Breast epithelium (tissue), 4 donors: ENCODE results near the gene ACACB. TPM values are rescaled to one million over a fixed set of nuclear protein-coding genes. Genes with fewer than 3 reads are reported as not detected.
"Not testable (repeated sequence)": the region's sequence is repeated elsewhere in the genome, so short reads cannot be mapped to it uniquely, and the experiment has no call there.

ENCODE experiments used
- DNase-seq, 2 donors: peaks; one replicate each; pipeline ENCODE4 v3.0.0-alpha.2; 2019; ENCODE audit warnings: low spot score in 2 of 2
- H3K27ac ChIP-seq, 2 donors: fragments of 200-600 bp; sonication (generic) in 1 of 2; one replicate each; pipeline ENCODE4 v1.5.1; 2016 to 2019; ENCODE audit warnings: mild to moderate bottlenecking in 1 of 2
- H3K27me3 ChIP-seq, 2 donors: fragments of 200-600 bp; sonication (generic) in 1 of 2; one replicate each; pipeline versions ENCODE4 v1.5.1 to v1.6.0; 2017 to 2019; ENCODE audit warnings: control low read depth in 1 of 2, mild to moderate bottlenecking in 1 of 2
- H3K36me3 ChIP-seq: fragments of 200-600 bp; one replicate; pipeline ENCODE4 v1.5.1; 2019
- H3K4me1 ChIP-seq, 2 donors: fragments of 200-600 bp; sonication (generic); one replicate each; pipeline ENCODE4 v1.5.1; 2016 to 2019; ENCODE audit warnings: control low read depth in 1 of 2
- H3K4me3 ChIP-seq, 3 donors: fragments of 200-600 bp; sonication (generic); 1 replicate in 2 of 3; 2 replicates in 1 of 3; pipeline ENCODE4 v1.5.1; 2016 to 2019; ENCODE audit warnings: mild to moderate bottlenecking in 3 of 3, moderate library complexity in 2 of 3
- H3K9me3 ChIP-seq, 2 donors: fragments of 200-600 bp; sonication (generic) in 1 of 2; one replicate each; pipeline ENCODE4 v1.5.1; 2016 to 2019; ENCODE audit warnings: control low read depth in 1 of 2
- CTCF ChIP-seq, 3 donors: fragments of 450-650 bp; IDR thresholded peaks; one replicate each; pipeline ENCODE4 v1.5.1; 2016 to 2017; ENCODE audit warnings: antibody characterized with exemption in 3 of 3, mild to moderate bottlenecking in 3 of 3, moderate library complexity in 3 of 3
- POLR2A ChIP-seq: fragments of 450-650 bp; IDR thresholded peaks from one replicate; pipeline ENCODE4 v1.6.1; 2016; ENCODE audit warnings: antibody characterized with exemption, mild to moderate bottlenecking, moderate library complexity
- POLR2AphosphoS5 ChIP-seq, 3 donors: sonication (generic); formaldehyde crosslinking; IDR thresholded peaks; one replicate each; pipeline ENCODE4 v1.6.1; 2017; ENCODE audit warnings: antibody characterized with exemption in 3 of 3
- intact Hi-C: fragments of 100-400 bp; cut with DNase I; formaldehyde crosslinking; loops from one replicate; pipeline ENCODE4 v1.15.1; 2023; ENCODE audit warnings: low total_unique reads
- total RNA-seq, 3 donors: library from RNA; depleted of rRNA; stranded (reverse); fragments of >200 nt; gene quantifications; one replicate each; pipeline ENCODE4 v1.1.0, GENCODE V29; 2016

The ACACB gene
- total RNA-seq, 3 donors from 2014 or later: 223 to 957 (median 301) TPM

- H3K4me3 ChIP-seq: no peak overlapping the region
- no peaks in the 10 kb centered on the region for H3K9me3 ChIP-seq
- intact Hi-C loops: no loop called here
- DNase-seq: no peak
- TF ChIP-seq POLR2AphosphoS5 (IDR thresholded peaks at IDR 0.05) (no peak), POLR2A (no peak)
- H3K36me3 ChIP-seq: peaks cover 21% of the 10 kb centered on the region
- H3K27me3 ChIP-seq: no peaks in the 10 kb centered on the region
- H3K4me1 ChIP-seq: no peaks in the 10 kb centered on the region
- no peak overlapping the region for H3K27ac ChIP-seq
These were observed 53.9 kb downstream of the ACACB start for GRCh38 chr12:109170324-109170723.

GRCh38 chr12:109172787-109173186, 56.4 kb downstream of the ACACB start:
- H3K27ac ChIP-seq, H3K27me3 ChIP-seq, intact Hi-C loops, DNase-seq, H3K4me1 ChIP-seq, H3K4me3 ChIP-seq, H3K9me3 ChIP-seq: not testable (repeated sequence)
- H3K36me3 ChIP-seq: peaks cover 21% of the 10 kb centered on the region

- TF ChIP-seq POLR2AphosphoS5 (IDR thresholded peaks at IDR 0.05) (no peak), CTCF (IDR thresholded peaks at IDR 0.05) (no peak), POLR2A (no peak)
- H3K36me3 ChIP-seq: peaks cover 26% of the 10 kb centered on the region
- H3K9me3 ChIP-seq: no peaks in the 10 kb centered on the region
- intact Hi-C loops: no loop called here
- H3K4me1 ChIP-seq: no peaks in the 10 kb centered on the region
- DNase-seq: no peak
- H3K4me3 ChIP-seq: no peak overlapping the region
- H3K27ac ChIP-seq: no peak overlapping the region
- no peaks in the 10 kb centered on the region for H3K27me3 ChIP-seq
These were observed 57.3 kb downstream of the ACACB start for GRCh38 chr12:109173443-109174240.

- no peaks in the 10 kb centered on the region for H3K9me3 ChIP-seq
- H3K27ac ChIP-seq: no peak overlapping the region
- H3K4me3 ChIP-seq: no peak overlapping the region
- peaks cover 31% of the 10 kb centered on the region for H3K36me3 ChIP-seq
- intact Hi-C loops: no loop called here
- TF ChIP-seq POLR2AphosphoS5 (IDR thresholded peaks at IDR 0.05): no peak
- no peak for TF ChIP-seq POLR2A
- TF ChIP-seq CTCF (IDR thresholded peaks at IDR 0.05): no peak
- H3K4me1 ChIP-seq: no peaks in the 10 kb centered on the region
- DNase-seq: no peak
- no peaks in the 10 kb centered on the region for H3K27me3 ChIP-seq
These were observed 58.1 kb downstream of the ACACB start for GRCh38 chr12:109174468-109174867.

GRCh38 chr12:109178532-109178931, 62.1 kb downstream of the ACACB start:
- Histone ChIP-seq H3K36me3 (peaks cover 30% of the 10 kb centered on the region), H3K4me1 (no peaks in the 10 kb centered on the region), H3K9me3 (no peaks in the 10 kb centered on the region), H3K4me3 (no peak overlapping the region), H3K27ac (no peak overlapping the region), H3K27me3 (no peaks in the 10 kb centered on the region)
- TF ChIP-seq CTCF (IDR thresholded peaks at IDR 0.05): no peak
- TF ChIP-seq POLR2AphosphoS5 (IDR thresholded peaks at IDR 0.05): no peak
- no peak for TF ChIP-seq POLR2A
- intact Hi-C loops: no loop called here
- no peak for DNase-seq

- H3K36me3 ChIP-seq: peaks cover 19% of the 10 kb centered on the region
- no peaks in the 10 kb centered on the region for H3K4me1 ChIP-seq
- H3K27ac ChIP-seq: no peak overlapping the region
- TF ChIP-seq POLR2A (no peak), CTCF (IDR thresholded peaks at IDR 0.05) (no peak), POLR2AphosphoS5 (IDR thresholded peaks at IDR 0.05) (no peak)
- no peaks in the 10 kb centered on the region for H3K27me3 ChIP-seq
- no peaks in the 10 kb centered on the region for H3K9me3 ChIP-seq
- H3K4me3 ChIP-seq: no peak overlapping the region
- intact Hi-C loops: no loop called here
- DNase-seq: no peak
These were observed 63.5 kb downstream of the ACACB start for GRCh38 chr12:109179927-109180326.
